Adipocyte (in vitro differentiated cells): ENCODE results near the gene CGREF1.

Experiments used
- DNase-seq: peaks from one replicate; pipeline ENCODE4 v3.0.0-alpha.2; 2015; ENCODE audit warnings: low read depth
- H3K27me3 ChIP-seq: replicated peaks from 2 replicates; pipeline ENCODE4 v1.7.0; 2013; ENCODE audit warnings: mild to moderate bottlenecking, low read length, moderate library complexity; ENCODE audit not compliant: control insufficient read depth, insufficient read depth
- H3K36me3 ChIP-seq: 2 replicates; pipeline ENCODE4 v1.7.0; 2013; ENCODE audit warnings: low read length, mild to moderate bottlenecking, moderate library complexity; ENCODE audit not compliant: control insufficient read depth, insufficient read depth, severe bottlenecking
- H3K4me1 ChIP-seq: 2 replicates; pipeline ENCODE4 v1.7.0; 2013; ENCODE audit warnings: mild to moderate bottlenecking, low read length, moderate library complexity; ENCODE audit not compliant: control insufficient read depth, insufficient read depth
- H3K4me3 ChIP-seq: 2 replicates; pipeline ENCODE4 v1.7.0; 2013; ENCODE audit warnings: mild to moderate bottlenecking, low read length, moderate library complexity
- H3K9ac ChIP-seq: 2 replicates; pipeline ENCODE4 v1.7.0; 2013; ENCODE audit warnings: mild to moderate bottlenecking, low read length, moderate library complexity
- H3K9me3 ChIP-seq: 2 replicates; pipeline ENCODE4 v1.7.0; 2013; ENCODE audit warnings: mild to moderate bottlenecking, low read length, moderate library complexity; ENCODE audit not compliant: control insufficient read depth

Gene CGREF1

DNA sequence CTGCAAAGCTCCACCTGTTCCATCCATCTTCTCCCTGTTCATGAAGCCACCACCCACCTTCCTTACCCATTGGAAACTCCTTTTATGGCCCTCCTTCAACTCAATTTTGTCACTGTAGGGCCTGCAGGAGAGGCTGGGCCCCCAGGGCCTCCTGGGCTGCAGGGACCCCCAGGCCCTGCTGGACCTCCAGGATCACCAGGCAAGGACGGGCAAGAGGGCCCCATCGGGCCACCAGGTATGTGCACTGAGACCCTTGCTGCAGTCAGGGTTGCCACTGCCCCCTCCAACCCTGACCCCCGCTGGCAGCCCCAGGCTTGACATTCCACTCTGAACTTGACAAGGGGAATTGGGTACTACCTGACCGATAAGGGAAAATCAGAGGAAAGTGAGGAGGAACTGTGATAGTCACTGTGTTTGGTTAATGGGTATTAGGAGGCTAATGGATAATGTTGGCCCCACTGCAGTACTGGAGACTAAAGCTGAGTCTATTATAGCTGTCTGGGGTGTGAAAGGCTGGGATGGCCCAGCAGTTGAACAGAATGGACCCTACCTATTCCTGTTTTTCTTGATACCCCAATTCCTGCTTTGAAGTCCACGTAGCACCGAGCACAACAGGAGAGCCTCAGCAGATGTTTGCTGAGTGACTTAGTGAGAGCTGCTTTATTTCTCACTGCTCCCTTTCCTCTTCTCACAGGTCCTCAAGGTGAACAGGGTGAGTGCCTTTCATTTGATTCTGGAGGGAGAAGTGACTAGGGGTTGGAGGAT is 34.4 kb downstream of the CGREF1 start:
- no peaks in the 10 kb centered on the region for H3K9me3 ChIP-seq
- H3K27me3 ChIP-seq = no peaks in the 10 kb centered on the region
- no peak for DNase-seq
- H3K36me3 ChIP-seq = peaks cover 10% of the 10 kb centered on the region
- no peak overlapping the region for H3K9ac ChIP-seq
- H3K4me3 ChIP-seq = no peak overlapping the region
- H3K4me1 ChIP-seq = peaks cover 36% of the 10 kb centered on the region

DNA sequence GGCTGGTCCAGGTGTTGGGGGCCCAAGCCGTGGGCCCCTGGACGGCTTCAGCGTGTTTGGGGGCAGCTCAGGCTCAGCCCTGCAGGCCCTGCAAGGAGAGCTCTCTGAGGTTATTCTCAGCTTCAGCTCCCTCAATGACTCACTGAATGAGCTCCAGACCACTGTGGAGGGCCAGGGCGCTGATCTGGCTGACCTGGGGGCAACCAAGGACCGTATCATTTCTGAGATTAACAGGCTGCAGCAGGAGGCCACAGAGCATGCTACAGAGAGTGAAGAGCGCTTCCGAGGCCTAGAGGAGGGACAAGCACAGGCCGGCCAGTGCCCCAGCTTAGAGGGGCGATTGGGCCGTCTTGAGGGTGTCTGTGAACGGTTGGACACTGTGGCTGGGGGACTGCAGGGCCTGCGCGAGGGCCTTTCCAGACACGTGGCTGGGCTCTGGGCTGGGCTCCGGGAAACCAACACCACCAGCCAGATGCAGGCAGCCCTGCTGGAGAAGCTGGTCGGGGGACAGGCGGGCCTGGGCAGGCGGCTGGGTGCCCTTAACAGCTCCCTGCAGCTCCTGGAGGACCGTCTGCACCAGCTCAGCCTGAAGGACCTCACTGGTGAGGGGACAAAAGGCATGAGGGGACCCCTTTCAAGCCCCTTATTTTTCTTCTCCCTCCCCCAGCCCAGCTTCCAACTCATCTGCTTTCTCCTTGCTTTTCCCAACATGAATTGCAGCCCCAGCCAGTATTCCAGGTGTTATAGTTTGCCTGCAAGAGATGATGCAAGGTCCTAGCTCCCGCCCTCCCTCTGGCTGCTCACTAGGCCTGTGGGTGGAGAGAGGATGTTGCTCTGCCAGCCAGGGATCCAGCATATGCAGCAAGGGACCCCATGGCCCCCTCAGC is 35.3 kb downstream of the CGREF1 start:
- peaks cover 41% of the 10 kb centered on the region for H3K4me1 ChIP-seq
- no peak for DNase-seq
- no peak overlapping the region for H3K9ac ChIP-seq
- peaks cover 10% of the 10 kb centered on the region for H3K36me3 ChIP-seq
- no peaks in the 10 kb centered on the region for H3K27me3 ChIP-seq
- H3K9me3 ChIP-seq = no peaks in the 10 kb centered on the region
- no peak overlapping the region for H3K4me3 ChIP-seq

DNA sequence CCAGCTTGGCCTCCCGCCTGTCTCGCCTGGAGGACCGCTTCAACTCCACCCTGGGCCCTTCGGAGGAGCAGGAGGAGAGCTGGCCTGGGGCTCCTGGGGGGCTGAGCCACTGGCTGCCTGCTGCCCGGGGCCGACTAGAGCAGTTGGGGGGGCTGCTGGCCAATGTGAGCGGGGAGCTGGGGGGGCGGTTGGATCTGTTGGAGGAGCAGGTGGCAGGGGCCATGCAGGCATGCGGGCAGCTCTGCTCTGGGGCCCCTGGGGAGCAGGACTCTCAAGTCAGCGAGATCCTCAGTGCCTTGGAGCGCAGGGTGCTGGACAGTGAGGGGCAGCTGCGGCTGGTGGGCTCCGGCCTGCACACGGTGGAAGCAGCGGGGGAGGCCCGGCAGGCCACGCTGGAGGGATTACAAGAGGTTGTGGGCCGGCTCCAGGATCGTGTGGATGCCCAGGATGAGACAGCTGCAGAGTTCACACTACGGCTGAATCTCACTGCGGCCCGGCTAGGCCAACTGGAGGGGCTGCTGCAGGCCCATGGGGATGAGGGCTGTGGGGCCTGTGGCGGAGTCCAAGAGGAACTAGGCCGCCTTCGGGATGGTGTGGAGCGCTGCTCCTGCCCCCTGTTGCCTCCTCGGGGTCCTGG is 36.0 kb downstream of the CGREF1 start:
- Histone ChIP-seq H3K36me3 (peaks cover 10% of the 10 kb centered on the region), H3K27me3 (no peaks in the 10 kb centered on the region), H3K4me3 (no peak overlapping the region), H3K9ac (no peak overlapping the region), H3K9me3 (no peaks in the 10 kb centered on the region), H3K4me1 (peaks cover 43% of the 10 kb centered on the region)
- DNase-seq = no peak

DNA sequence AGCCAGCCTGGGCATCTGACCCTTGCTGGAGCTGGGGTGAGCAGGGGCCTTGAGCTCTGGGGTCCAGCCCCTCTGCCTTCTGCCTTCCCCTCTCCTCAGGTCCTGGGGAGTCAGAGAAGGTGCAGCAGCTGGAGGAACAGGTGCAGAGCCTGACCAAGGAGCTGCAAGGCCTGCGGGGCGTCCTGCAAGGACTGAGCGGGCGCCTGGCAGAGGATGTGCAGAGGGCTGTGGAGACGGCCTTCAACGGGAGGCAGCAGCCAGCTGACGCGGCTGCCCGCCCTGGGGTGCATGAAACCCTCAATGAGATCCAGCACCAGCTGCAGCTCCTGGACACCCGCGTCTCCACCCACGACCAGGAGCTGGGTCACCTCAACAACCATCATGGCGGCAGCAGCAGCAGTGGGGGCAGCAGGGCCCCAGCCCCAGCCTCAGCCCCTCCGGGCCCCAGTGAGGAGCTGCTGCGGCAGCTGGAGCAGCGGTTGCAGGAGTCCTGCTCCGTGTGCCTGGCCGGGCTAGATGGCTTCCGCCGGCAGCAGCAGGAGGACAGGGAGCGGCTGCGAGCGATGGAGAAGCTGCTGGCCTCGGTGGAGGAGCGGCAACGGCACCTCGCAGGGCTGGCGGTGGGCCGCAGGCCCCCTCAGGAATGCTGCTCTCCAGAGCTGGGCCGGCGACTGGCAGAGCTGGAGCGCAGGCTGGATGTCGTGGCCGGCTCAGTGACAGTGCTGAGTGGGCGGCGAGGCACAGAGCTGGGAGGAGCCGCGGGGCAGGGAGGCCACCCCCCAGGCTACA is 36.8 kb downstream of the CGREF1 start:
- Histone ChIP-seq H3K4me3 (no peak overlapping the region), H3K4me1 (peaks cover 45% of the 10 kb centered on the region), H3K27me3 (no peaks in the 10 kb centered on the region), H3K9ac (no peak overlapping the region), H3K9me3 (no peaks in the 10 kb centered on the region), H3K36me3 (peaks cover 10% of the 10 kb centered on the region)
- DNase-seq = no peak

DNA sequence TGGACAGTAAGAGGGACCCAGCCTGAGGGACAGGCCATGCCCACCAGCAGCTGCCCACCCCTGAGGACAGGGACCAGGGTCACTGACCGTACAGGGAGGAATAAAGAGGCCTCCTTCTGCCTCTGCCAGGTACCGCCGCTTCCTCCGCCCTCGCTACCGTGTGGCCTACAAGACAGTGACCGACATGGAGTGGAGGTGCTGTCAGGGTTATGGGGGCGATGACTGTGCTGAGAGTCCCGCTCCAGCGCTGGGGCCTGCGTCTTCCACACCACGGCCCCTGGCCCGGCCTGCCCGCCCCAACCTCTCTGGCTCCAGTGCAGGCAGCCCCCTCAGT is 38.4 kb downstream of the CGREF1 start:
- Histone ChIP-seq H3K9ac (peak overlapping the region; percentile 94), H3K4me3 (peak overlapping the region; percentile 91), H3K36me3 (peaks cover 10% of the 10 kb centered on the region), H3K4me1 (peaks cover 37% of the 10 kb centered on the region), H3K9me3 (no peaks in the 10 kb centered on the region), H3K27me3 (no peaks in the 10 kb centered on the region)
- DNase-seq = no peak

DNA sequence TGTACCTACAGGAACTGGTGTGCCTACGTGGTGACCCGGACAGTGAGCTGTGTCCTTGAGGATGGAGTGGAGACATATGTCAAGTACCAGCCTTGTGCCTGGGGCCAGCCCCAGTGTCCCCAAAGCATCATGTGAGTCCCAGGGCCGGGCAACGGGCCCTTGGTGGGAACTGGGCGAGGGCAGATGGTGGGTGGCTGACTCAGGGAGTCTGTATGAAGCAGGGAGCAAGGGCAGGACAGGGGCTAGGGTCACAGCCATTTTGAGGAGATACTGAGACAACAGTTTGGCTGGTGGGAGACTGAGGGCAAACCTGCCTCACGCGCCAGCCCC is 38.8 kb downstream of the CGREF1 start:
- DNase-seq = peak; percentile 37
- Histone ChIP-seq H3K4me3 (peak overlapping the region; percentile 91), H3K9me3 (no peaks in the 10 kb centered on the region), H3K36me3 (peaks cover 10% of the 10 kb centered on the region), H3K4me1 (peaks cover 34% of the 10 kb centered on the region), H3K27me3 (no peaks in the 10 kb centered on the region), H3K9ac (peak overlapping the region; percentile 94)

DNA sequence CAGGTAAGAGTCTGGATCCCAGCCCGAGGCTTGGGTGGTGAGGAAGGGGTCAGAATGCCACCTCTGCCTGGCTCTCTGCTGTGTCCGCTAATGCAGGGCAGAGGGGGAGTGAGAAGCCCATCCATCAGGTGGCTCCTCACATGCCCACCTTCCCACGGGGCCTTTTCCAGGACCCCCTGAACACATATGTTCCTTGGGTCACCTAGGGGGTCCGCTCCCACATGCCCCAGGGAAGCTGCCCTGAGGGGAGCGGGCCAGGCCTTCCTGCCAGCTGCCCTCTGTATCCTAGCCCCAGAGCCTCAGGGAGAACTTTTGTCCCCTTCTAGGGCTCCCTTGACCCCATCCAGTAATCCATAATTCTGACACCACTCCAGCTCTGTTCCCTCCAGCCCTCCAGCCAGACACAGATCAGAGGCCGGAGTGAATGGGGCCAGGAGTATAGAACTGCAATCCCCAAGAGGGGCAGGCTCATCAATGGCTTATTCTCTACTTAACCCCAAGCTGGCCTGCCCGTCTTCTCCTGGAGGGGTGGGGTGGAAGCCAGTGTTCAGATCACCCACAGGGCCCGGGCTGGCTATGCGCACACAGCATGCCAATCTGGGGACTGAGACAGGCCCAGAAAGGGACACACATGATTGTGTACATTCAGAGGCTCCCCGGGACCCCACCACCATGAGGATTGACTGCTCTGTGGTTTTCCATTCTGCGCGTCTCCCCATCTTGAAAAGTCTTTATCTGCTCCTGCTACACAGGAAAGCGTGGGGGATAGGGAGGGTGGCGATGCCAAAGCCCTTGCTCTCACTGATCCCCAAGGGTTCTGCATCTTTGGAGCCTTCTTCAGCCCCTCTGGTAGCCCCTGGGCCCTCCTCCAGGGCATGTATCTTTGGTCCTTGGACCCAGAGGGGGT is 39.4 kb downstream of the CGREF1 start:
- peaks cover 39% of the 10 kb centered on the region for H3K4me1 ChIP-seq
- peak; percentile 55 for DNase-seq
- H3K9me3 ChIP-seq = no peaks in the 10 kb centered on the region
- H3K27me3 ChIP-seq = no peaks in the 10 kb centered on the region
- peak overlapping the region; percentile 91 for H3K4me3 ChIP-seq
- peaks cover 10% of the 10 kb centered on the region for H3K36me3 ChIP-seq
- peak overlapping the region; percentile 94 for H3K9ac ChIP-seq

DNA sequence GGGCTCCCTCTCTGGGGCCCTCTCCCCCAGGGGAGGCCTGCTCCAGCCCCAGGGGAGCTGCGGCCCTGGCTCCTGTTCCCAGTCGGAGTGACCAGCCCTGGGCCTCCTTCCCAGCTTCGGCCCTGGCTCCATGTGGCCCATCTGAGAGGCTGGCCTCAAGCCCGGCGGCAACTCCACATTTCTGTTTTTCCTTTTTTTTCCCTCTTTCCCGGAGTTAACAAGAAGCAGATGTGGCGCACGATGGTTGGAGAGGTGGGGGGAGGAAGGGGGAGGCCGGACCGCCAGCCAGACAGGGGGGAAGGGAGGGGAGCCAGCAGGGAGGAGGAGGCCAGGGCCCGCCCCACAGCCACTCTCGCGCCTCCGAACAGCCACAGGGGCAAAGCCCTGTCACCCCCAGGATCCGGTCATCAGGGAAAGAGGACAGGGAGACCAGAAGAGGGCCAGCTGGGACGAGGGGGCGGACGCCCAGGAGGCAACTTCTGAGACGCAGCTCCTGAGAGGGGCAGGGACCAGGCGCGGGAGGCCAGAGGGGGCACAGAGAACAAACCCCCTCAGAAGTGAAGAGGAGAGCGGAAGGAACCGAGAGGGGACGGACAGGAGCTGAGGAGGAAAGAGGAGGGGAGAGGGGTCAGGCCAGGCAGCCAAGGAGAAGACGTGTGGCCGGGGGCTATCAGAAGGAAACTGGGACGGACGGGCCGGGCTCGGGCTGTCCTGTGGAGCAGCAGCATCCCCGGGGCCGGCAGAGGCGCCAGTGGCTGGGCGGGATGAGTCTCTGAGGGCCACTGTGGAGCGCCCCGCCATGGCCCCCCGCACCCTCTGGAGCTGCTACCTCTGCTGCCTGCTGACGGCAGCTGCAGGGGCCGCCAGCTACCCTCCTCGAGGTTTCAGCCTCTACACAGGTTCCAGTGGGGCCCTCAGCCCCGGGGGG is 40.4 kb downstream of the CGREF1 start, which contains the start of gene EMILIN1:
TSS of gene EMILIN1 (plus strand) at position 349 of the 928 bp plus-strand sequence. CDS start at position 800, 451 bp downstream.
- DNase-seq = peak; percentile 99
- Histone ChIP-seq H3K9ac (peak within 1 kb of the TSS; percentile 94), H3K4me3 (peak within 1 kb of the TSS; percentile 91), H3K9me3 (no peaks in the 10 kb centered on the region), H3K4me1 (peaks cover 46% of the 10 kb centered on the region), H3K27me3 (no peaks in the 10 kb centered on the region), H3K36me3 (peaks cover 10% of the 10 kb centered on the region)

DNA sequence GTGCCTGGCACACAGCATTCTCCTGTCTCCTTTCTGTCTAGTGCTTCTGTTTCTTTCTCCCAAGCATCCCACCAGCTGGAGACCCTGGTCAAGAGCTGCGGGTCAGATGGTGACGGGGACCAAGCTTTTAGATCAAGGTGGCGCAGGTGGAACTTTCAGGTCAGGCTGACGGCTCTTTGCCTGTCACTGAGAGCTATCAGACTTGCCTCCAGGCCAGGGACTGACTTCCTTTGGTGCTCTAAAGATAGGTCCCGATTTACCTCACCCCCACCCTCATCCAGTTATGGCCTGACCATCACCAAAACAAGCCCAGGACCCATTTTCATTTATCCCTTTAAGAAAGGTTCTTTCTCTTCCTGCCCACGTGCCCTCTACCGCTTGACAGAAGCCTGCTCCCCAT is 41.7 kb downstream of the CGREF1 start:
- Histone ChIP-seq H3K27me3 (no peaks in the 10 kb centered on the region), H3K9me3 (no peaks in the 10 kb centered on the region), H3K9ac (no peak overlapping the region), H3K4me3 (no peak overlapping the region), H3K4me1 (peaks cover 49% of the 10 kb centered on the region), H3K36me3 (peaks cover 5% of the 10 kb centered on the region)
- no peak for DNase-seq
